Dendritic cell treated with granulocyte-macrophage colony-stimulating factor and Interleukin-4, amounts not matched to agents 40 ng/mL and 50 ng/mL, for 4 days (primary cell): ENCODE results near the gene TRIO.

ENCODE experiments used
- H3K27ac Mint-ChIP-seq: one replicate; pipeline ENCODE4 v1.8.0; 2022; ENCODE audit warnings: mild to moderate bottlenecking, mixed read lengths
- H3K27me3 Mint-ChIP-seq: one replicate; pipeline ENCODE4 v1.8.0; 2022; ENCODE audit warnings: mild to moderate bottlenecking, mixed read lengths
- H3K36me3 Mint-ChIP-seq: one replicate; pipeline ENCODE4 v1.8.0; 2022; ENCODE audit warnings: low read depth, mixed read lengths
- H3K4me1 Mint-ChIP-seq: one replicate; pipeline ENCODE4 v1.8.0; 2022; ENCODE audit warnings: low read depth, mixed read lengths
- H3K4me3 Mint-ChIP-seq: one replicate; pipeline ENCODE4 v1.8.0; 2022; ENCODE audit warnings: mild to moderate bottlenecking, moderate library complexity, mixed read lengths
- H3K9me3 Mint-ChIP-seq: one replicate; pipeline ENCODE4 v1.8.0; 2022; ENCODE audit warnings: mixed read lengths
- intact Hi-C: fragments of 100-400 bp; cut with micrococcal nuclease; formaldehyde crosslinking; loops from one replicate; pipeline ENCODE4 v1.15.0; 2022

TRIO gene

DNA sequence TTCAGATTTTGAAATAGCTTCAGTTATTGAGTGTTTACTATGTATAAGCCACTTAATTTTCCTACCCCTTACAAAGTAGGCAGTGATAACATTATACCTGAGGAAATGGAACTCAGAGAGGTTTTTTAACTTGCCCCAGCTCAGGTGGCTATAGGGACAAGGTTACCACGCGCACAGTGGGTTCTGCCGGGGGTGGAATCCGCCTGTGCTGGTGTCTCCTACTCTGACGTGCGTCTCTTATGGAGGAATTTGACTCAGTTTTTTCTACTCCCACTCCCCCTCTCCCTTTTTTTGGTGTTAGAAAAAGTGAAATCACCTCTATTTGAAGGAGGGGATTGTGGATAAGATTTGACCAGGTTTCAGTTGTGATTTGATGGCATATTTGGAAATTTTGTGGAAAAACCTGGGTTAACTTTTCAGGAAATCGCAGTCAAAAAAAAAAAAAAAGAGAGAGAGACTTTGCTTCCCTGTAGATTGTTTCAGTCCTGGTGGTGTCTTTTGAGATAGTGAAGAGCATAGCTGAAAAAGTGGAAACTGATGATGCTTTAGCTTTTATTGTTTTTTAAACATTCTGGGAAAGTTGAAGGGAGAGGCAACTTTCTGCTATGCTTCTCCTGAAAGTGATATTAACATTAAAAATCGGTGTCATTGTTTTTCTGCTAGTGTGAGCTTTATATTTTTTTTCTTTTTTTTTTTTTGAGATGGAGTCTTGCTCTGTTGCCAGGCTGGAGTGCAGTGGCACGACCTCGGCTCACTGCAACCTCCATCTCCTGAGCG, 15.9 kb downstream of the TRIO start:
- Mint-ChIP-seq H3K27me3 (no peaks in the 10 kb centered on the region), H3K27ac (no peak overlapping the region), H3K4me3 (no peak overlapping the region), H3K9me3 (peaks cover 7% of the 10 kb centered on the region), H3K36me3 (peaks cover 6% of the 10 kb centered on the region), H3K4me1 (peaks cover 16% of the 10 kb centered on the region)
- intact Hi-C loops: no loop called here

DNA sequence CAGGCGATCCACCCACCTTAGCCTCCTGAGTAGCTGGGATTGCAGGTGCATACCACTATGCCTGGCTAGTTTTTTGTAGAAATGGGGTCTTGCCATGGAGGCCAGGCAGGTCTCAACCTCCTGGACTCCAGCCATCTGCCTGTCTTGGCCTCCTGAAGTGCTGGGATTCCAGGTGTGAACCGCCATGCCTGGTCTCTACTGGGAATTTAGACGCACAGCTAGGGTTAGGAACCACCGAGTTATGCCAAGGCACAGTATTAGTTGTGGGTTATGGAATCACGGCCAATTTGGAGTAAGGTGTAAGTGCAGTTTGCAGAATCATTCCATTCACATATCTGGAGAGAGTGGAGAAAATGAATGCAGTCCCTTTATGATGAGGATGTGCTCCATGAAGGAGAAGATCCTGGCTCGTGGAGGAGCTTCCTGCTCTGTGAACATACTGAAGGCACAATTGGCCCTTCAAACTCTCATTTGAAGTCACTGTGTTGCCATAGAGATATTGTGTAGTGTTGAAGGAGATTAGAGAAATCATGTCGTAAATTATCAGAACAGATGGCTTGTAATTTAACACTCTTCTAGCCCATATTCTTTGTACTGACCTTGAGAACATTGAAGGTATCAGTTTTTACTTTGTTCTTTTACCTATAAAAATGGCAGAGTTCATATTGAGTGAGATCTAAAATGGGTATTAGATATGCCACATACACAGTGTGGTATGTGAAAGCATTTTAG, 18.8 kb downstream of the TRIO start:
- Mint-ChIP-seq H3K9me3 (peaks cover 13% of the 10 kb centered on the region), H3K4me1 (peaks cover 41% of the 10 kb centered on the region), H3K4me3 (no peak overlapping the region), H3K27me3 (no peaks in the 10 kb centered on the region), H3K36me3 (peaks cover 6% of the 10 kb centered on the region), H3K27ac (no peak overlapping the region)
- intact Hi-C loops: no loop called here

DNA sequence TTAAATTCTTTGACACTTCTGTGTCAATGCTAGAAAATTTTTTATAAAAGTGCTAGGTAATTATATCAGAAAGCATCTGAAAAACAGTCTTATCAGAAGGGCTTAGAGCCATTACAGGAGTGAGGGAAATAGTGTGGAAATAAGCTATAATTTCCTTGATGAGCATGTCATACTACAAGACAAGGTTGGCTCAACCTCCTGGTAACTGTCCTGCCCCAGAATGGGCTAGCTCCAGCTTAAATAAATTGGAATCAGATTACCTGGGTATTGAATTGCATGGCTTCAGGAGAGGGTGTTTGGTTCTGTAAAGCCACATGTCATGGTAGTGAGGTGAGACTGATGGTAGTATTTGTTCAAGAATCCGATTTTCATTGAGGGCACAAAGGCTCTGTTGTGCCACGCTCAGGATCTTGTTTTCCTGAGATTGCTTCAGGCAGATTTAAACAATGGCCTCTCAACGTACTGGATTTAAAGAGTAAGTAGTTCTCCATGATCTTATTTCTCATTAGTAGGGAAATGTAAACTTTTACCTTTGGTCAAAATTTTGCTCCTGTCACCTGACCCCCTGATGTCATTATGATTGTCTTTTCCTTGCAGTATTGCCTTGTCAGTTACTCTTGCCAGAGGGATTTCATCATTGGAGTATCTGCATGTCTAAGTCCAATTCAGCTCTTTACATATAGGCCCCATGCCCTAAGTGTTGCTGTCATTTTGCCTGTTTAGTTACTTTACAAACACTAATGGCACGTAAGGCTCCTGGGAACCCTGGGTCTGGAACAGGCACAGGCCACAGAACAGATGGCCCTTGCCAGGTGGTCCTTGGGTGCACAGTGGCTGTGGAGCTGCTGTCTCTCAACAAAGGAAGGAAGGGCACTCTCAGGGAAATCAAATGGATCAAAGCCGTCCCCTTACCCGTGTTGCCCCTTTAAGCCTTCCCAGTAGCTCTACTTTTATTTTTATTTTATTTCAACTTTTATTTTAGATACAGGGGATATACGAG, 21.3 kb downstream of the TRIO start:
- Mint-ChIP-seq H3K27me3 (no peaks in the 10 kb centered on the region), H3K9me3 (peaks cover 13% of the 10 kb centered on the region), H3K4me3 (no peak overlapping the region), H3K27ac (no peak overlapping the region), H3K36me3 (no peaks in the 10 kb centered on the region), H3K4me1 (peaks cover 60% of the 10 kb centered on the region)
- intact Hi-C loops: no loop called here

GRCh38 chr5:14165375-14166106, 22.4 kb downstream of the TRIO start:
- Mint-ChIP-seq H3K36me3 (no peaks in the 10 kb centered on the region), H3K27me3 (no peaks in the 10 kb centered on the region), H3K9me3 (peaks cover 13% of the 10 kb centered on the region), H3K4me3 (no peak overlapping the region), H3K27ac (no peak overlapping the region), H3K4me1 (peaks cover 60% of the 10 kb centered on the region)
- intact Hi-C loops: no loop called here

DNA sequence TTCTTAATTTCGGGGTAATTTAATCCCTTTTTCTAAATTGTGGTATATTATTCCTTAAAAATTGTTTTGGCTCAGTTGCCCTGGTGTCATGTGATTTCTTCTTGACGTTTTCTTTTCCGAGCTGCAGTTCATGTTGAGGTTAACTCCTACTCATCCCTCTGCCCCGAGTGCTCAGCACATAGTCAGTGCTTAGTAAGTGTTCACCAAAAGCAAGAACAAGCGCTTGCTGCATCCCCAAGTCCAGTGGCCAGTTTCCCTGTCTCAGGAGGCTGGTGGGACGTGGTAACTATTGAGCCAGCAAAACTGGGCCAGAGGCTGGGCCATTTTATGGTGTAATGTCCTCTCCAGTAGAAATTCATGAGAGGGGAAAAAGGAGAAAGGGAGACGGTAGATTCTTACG, 23.3 kb downstream of the TRIO start:
- no peaks in the 10 kb centered on the region for H3K36me3 Mint-ChIP-seq
- peak overlapping the region; percentile 30 for H3K27ac Mint-ChIP-seq
- H3K9me3 Mint-ChIP-seq: peaks cover 13% of the 10 kb centered on the region
- H3K27me3 Mint-ChIP-seq: no peaks in the 10 kb centered on the region
- H3K4me3 Mint-ChIP-seq: no peak overlapping the region
- H3K4me1 Mint-ChIP-seq: peaks cover 58% of the 10 kb centered on the region
- intact Hi-C loops: no loop called here

GRCh38 chr5:14167211-14167845, 24.2 kb downstream of the TRIO start:
- intact Hi-C loops: no loop called here
- H3K4me3 Mint-ChIP-seq: no peak overlapping the region

DNA sequence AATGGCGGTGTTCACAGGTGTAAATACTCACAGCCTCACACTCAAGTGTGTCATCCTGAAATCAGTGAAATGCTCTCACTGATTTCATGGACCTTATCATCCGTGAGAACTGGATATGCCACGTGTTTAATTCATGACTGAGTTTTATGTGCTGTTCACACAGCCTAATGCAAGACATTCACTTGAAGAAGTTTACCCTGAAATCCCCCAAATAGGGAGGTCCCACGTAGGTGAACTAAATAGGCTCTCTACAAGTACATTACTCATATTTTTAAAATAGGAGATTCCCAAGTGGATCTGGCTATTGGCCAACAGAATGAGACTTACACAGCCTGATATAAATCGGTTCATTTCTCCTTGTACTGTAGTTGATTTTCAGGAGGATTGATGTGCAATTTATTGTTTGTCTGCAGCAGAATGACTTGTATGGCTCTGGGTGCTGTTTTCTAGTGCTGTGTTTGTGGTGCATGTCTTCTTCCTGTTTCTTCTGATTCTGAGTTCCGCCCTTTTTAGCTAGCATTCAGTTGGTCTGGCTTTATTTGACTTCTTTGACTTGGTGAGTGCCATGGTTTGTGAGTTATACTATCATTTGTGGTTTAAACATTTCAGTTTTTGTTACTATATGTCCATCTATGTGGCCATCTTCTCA, 25.1 kb downstream of the TRIO start:
- Mint-ChIP-seq H3K27ac (peak overlapping the region; percentile 76), H3K4me3 (peak overlapping the region; percentile 18), H3K36me3 (no peaks in the 10 kb centered on the region), H3K27me3 (no peaks in the 10 kb centered on the region), H3K4me1 (peaks cover 76% of the 10 kb centered on the region), H3K9me3 (peaks cover 13% of the 10 kb centered on the region)
- intact Hi-C loops: no loop called here

More at GRCh38 chr5:14167211-14167845, 24.2 kb downstream of the TRIO start:
- peaks cover 13% of the 10 kb centered on the region for H3K9me3 Mint-ChIP-seq
- H3K27ac Mint-ChIP-seq: no peak overlapping the region
- no peaks in the 10 kb centered on the region for H3K36me3 Mint-ChIP-seq
- H3K4me1 Mint-ChIP-seq: peaks cover 67% of the 10 kb centered on the region
- H3K27me3 Mint-ChIP-seq: no peaks in the 10 kb centered on the region

- peaks cover 82% of the 10 kb centered on the region for H3K4me1 Mint-ChIP-seq
- no peaks in the 10 kb centered on the region for H3K36me3 Mint-ChIP-seq
- H3K27me3 Mint-ChIP-seq: no peaks in the 10 kb centered on the region
- peak overlapping the region; percentile 18 for H3K4me3 Mint-ChIP-seq
- peaks cover 9% of the 10 kb centered on the region for H3K9me3 Mint-ChIP-seq
- H3K27ac Mint-ChIP-seq: peak overlapping the region; percentile 76
- intact Hi-C loops: no loop called here
These were observed 25.7 kb downstream of the TRIO start for GRCh38 chr5:14168793-14169262.

DNA sequence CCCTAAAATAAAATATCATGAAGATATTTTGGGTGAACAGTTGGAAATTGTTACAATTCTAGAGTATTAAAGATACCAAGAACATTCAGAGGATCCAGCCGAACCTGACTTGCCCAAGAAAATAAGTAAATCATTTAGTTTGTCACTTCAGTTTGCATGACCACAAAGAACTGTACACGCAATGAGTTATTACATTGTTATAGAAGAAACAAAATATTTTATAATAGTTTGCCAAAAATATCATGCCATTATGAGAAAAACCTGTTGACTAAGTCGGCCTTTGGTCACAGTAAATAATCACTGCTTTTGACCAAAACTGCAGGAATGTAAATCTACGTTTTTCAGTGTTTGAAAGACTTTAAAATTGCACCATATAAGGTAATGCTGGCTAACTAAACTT, 27.9 kb downstream of the TRIO start:
- Mint-ChIP-seq H3K27me3 (no peaks in the 10 kb centered on the region), H3K27ac (no peak overlapping the region), H3K4me1 (peaks cover 74% of the 10 kb centered on the region), H3K4me3 (no peak overlapping the region), H3K36me3 (no peaks in the 10 kb centered on the region), H3K9me3 (no peaks in the 10 kb centered on the region)
- intact Hi-C loops: loop anchor here (5.0 kb wide), 1 partner anchor 36 kb away; no protein-coding TSS in a partner anchor

DNA sequence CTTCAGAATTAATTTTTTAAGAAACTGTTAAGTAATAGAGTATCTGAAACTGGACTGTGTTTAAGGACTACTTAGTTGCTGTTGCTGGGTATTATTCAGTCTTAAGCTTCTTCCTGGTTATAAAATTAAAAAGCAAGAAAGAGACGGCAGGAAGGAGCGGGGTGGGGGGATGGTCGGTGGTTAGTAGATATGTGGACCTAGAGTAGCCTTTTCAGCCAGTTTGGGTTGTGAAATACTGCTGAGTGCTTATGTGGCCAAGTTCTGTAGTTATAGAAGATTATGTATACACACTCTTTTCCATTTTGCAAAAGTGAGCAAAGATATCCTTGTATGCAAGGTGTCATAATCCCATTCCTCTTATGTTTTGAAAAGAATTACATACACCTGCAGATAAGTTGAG, 28.5 kb downstream of the TRIO start:
- peaks cover 69% of the 10 kb centered on the region for H3K4me1 Mint-ChIP-seq
- no peaks in the 10 kb centered on the region for H3K9me3 Mint-ChIP-seq
- H3K27ac Mint-ChIP-seq: no peak overlapping the region
- no peaks in the 10 kb centered on the region for H3K27me3 Mint-ChIP-seq
- H3K36me3 Mint-ChIP-seq: no peaks in the 10 kb centered on the region
- intact Hi-C loops: loop anchor here (5.0 kb wide), 1 partner anchor 36 kb away; no protein-coding TSS in a partner anchor
- H3K4me3 Mint-ChIP-seq: no peak overlapping the region

- H3K9me3 Mint-ChIP-seq: no peaks in the 10 kb centered on the region
- no peaks in the 10 kb centered on the region for H3K36me3 Mint-ChIP-seq
- H3K27ac Mint-ChIP-seq: no peak overlapping the region
- H3K27me3 Mint-ChIP-seq: no peaks in the 10 kb centered on the region
- peaks cover 62% of the 10 kb centered on the region for H3K4me1 Mint-ChIP-seq
- H3K4me3 Mint-ChIP-seq: no peak overlapping the region
- intact Hi-C loops: loop anchor here (5.0 kb wide), 1 partner anchor 35 kb away; no protein-coding TSS in a partner anchor
These were observed 29.1 kb downstream of the TRIO start for GRCh38 chr5:14172149-14172795.
